ENCODE results near the gene HPCAL4.

GRCh38 chr1:39685071-39685470, 6.2 kb downstream of the HPCAL4 start:
- TF ChIP-seq CTCF (IDR thresholded peaks at IDR 0.05; ENCODE audit: low read depth, low read length) (no peak), EZH2phosphoT487 (IDR thresholded peaks at IDR 0.05; ENCODE audit: low read depth) (no peak)

Measured in OCI-LY3 (cell line).